DLD1 (cell line): ENCODE results near the gene ATP6AP1.

Experiments used
- in situ Hi-C: cut with HindIII; loops from 2 replicates; pipeline ENCODE4 v1.10.0; 2017; ENCODE audit warnings: low sequenced_read_pairs

The ATP6AP1 gene

DNA sequence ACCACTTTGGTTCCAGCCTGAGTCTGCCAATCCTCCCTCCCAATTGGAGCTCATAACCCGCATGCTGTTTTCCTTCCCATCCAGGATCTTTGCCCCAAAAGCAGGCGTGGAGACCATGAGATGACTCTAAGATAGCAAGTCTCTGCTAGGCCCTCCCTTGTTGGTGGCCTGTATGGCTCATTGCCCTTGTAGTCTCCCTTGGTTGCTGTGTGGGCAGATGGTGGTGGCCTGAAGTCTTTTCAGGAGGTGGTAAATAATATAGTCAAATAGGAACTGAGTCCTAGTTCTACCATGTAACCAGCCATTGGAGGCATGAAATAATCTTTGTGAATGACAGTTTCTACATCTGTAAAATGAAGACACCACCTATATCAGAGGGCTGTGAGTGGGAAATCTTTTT is 1.2 kb downstream of the ATP6AP1 start:
- in situ Hi-C loops: no loop called here

DNA sequence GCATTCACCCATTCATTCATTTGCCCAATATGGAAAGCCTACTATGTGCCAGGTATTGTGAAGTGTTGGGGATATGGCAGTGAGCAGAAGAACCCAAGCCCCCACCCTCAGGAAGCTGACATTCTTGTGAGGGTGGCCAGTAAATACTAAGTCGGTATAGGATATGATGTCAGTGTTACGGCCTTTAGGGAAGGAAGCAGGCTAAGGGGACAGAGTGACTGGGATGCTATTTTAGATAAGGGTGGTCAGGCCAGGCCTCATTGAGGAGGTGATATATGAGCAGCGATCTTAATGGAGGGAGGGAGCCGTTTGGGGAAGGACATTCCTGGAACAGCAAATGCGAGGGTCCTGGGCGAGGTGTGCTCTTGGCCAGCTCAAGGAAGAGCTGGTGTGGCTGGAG is 2.0 kb downstream of the ATP6AP1 start:
- in situ Hi-C loops: no loop called here

GRCh38 chrX:154430916-154431315 is 2.4 kb downstream of the ATP6AP1 start:
- in situ Hi-C loops: no loop called here

GRCh38 chrX:154431341-154431740 is 2.9 kb downstream of the ATP6AP1 start:
- in situ Hi-C loops: no loop called here

GRCh38 chrX:154432210-154432609 is 3.7 kb downstream of the ATP6AP1 start:
- in situ Hi-C loops: no loop called here

DNA sequence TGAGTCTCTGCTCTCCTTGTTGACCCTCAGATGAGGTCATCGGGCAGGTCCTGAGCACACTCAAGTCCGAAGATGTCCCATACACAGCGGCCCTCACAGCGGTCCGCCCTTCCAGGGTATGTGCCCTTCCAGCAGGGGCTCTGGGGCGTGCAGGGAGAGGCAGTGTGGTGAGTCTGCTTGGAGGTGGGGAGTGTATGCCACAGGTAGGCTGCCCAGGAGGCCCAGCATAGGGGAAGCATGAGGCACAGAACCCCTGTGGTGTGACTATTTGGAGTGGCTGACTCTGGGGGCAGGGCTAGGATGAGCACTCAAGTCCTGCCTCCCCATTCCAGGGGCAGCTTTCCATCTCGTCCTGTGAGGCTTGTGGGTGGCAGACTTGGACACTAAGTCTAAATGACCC is 5.1 kb downstream of the ATP6AP1 start:
- in situ Hi-C loops: no loop called here

GRCh38 chrX:154434394-154435168 is 6.1 kb downstream of the ATP6AP1 start:
- in situ Hi-C loops: no loop called here

GRCh38 chrX:154435171-154435733 is 6.8 kb downstream of the ATP6AP1 start:
- in situ Hi-C loops: no loop called here

GRCh38 chrX:154436374-154436982 is 8.0 kb downstream of the ATP6AP1 start:
- in situ Hi-C loops: no loop called here

GRCh38 chrX:154436983-154437752 is 8.7 kb downstream of the ATP6AP1 start, which contains the start of gene GDI1:
Gene GDI1, plus strand, starts transcription at chrX:154437154. Its CDS starts 101 bp downstream, at chrX:154437255.
- in situ Hi-C loops: no loop called here

DNA sequence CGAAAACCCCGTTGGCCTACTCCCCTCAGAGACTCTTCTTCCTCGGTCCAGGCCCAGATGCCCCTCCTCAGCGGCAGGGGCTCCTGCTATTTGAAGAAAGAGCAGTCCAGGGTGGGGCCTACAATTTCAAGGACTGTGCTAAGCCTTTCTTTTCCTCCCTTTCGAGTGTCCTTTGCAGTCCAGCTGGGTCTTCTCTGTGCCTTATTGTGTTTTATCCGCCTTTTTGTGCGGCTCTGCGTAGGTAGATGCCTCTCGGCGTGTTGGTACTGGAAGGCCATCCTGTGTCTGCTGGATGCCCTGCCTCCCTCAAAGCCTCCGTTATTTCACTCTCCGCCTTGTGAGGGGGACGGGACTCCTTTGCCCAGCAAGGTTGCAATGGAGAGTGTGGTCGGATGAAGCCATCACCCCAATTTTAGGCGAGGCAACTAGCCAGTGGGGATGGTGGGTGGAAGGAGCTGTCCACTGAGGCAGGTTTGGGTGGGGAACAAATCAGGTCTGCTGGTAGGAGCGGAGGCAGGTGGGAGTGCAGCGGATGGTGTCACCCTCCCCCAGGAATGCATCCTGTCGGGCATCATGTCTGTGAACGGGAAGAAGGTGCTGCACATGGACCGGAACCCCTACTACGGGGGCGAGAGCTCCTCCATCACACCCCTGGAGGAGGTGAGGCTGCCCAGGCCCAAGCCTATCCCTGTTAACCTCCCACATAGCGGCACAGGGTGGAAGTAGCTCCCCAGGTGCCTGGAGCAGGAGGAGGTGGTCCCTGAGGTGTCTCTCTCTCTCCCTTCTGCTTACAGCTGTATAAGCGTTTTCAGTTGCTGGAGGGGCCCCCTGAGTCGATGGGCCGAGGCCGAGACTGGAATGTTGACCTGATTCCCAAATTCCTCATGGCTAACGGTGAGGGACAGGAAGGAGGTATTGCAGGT is 9.8 kb downstream of the ATP6AP1 start:
- in situ Hi-C loops: no loop called here

DNA sequence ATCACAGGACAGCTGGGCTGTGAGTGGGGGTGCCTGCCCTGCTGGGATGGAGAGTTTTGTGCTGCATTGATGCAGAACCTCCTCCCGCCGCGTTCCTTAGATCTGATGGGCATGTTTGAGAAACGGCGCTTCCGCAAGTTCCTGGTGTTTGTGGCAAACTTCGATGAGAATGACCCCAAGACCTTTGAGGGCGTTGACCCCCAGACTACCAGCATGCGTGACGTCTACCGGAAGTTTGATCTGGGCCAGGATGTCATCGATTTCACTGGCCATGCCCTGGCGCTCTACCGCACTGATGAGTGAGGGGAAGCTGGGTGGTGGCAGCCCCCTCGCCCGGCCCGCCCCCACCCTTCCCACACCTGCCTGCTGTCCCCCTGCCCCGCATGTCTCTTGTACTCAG is 11.4 kb downstream of the ATP6AP1 start:
- in situ Hi-C loops: no loop called here

DNA sequence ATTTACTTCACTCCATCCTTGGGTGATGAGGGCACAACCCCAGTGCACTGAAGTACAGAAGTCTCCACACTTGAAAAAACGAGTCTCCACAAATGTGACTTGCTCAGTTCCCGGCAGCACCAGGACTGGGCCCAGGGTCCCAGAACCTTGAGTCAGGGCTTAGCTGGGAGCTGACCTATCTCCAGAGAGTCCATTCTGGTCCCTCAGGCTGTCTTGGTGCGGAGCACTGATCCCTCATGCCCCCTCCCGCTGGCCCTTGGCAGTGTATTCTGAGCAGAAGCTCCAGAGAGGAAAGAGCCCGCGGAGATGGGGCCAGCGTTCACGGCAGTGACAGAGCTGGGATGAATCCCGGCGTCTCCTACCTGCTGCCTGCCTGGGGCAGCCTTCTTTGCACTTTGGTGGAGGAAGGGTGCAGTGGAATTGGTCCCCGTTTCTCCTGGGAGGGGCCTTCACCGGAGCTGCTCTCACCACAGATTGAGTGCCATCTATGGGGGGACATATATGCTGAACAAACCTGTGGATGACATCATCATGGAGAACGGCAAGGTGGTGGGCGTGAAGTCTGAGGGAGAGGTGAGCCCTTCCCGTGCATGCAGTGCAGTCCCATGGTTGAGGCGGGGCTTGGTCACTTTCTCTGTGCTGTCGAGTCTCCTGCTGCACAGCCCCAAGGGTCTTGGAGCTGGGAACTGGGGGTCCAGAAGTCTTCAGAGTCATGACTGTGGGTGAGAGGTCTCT is 12.3 kb downstream of the ATP6AP1 start:
- in situ Hi-C loops: no loop called here

DNA sequence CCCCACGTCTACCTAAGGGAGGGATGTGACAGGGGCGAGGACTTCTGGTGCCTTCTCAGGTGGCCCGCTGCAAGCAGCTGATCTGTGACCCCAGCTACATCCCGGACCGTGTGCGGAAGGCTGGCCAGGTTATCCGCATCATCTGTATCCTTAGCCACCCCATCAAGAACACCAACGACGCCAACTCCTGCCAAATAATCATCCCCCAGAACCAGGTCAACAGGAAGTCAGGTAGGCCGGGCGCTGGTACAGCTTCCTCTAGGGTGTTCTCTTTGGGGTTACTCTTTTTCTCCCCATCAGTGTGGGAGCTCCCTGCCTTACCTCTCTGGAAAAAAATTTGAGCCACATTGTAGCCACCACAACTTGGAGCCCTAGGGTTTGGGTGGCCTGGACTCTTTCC is 13.1 kb downstream of the ATP6AP1 start:
- in situ Hi-C loops: no loop called here

GRCh38 chrX:154441984-154442707 is 13.7 kb downstream of the ATP6AP1 start:
- in situ Hi-C loops: no loop called here

GRCh38 chrX:154443479-154443910 is 15.0 kb downstream of the ATP6AP1 start:
- in situ Hi-C loops: no loop called here

DNA sequence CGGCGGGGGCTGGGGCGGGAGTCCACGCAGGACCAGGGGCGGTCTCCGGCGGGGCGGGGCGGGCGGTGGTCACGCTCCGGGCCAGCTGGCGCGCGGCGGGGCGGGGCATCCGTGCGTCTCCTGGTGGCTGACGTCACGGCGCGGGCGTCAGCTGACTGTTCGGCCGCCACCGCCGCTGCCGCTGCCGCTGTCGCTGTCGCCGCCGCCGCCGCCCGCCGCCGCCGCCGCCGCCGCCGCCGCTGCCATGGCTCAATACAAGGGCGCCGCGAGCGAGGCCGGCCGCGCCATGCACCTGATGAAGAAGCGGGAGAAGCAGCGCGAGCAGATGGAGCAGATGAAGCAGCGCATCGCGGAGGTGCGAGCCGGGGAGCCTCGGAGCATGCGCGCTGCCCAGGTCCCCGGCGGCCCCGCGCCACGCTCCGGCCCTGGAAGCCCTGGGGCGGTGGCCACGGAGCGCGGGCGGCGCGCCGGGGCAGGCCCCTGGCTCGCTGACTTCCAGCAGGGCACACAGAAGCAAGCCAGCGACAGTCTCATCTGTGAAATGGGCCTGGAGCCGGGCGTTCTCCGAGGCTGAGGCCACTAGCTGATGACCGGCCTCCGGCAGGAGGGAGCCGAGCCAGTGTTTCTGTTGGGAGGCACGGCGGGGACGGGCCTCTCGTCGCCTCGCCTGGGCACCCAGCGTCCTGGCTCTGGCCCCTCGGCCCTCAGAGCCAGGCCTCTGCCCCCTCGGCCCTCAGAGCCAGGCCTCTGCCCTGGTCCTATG is 15.7 kb downstream of the ATP6AP1 start, which contains the start of gene FAM50A:
FAM50A (plus strand) TSS at position 150 of the 763 bp plus-strand sequence; CDS start at position 245, 95 bp downstream.
- in situ Hi-C loops: no loop called here

DNA sequence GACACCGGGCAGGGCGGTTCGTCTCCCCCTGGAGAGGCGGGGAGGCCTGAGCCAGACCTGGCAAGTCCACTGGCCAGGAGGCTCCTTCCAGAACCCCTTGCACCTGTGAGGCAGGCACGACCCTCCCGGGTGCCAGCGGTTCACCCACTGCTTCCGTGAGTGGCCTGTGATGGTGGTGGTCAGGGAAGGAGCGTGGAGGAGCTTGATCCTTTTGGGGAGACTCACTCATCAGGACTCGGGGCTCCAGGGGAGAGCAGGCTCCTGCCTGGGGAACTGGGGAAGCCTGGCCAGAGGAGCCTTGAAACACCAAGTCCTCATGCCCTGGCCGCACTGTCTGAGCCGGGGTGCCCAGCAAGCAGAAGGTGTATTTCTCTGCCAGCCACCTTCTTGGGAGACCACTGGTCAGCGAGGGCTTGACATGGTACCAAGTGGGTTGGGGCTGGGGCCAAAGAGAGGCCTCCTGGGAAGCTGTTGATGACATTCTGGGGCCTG is 16.3 kb downstream of the ATP6AP1 start:
- in situ Hi-C loops: no loop called here
